Caco-2 (cell line): ENCODE data around the gene ZFP91. TPM values are rescaled to one million over a fixed set of nuclear protein-coding genes. Genes with fewer than 3 reads are reported as not detected.

Experiments used
- BruUV-seq: library from RNA; stranded (reverse); fragments of 400-500 nt; replicated peaks from 2 replicates; lab custom pipeline; 2021; lab: Mats Ljungman, UMichigan
- CTCF ChIA-PET: fragments of 300-600 bp; sonication (Branson Sonifier 250); formaldehyde crosslinking; loops from one replicate; lab custom pipeline; 2022; ENCODE audit warnings: antibody characterized with exemption; lab: Charles Lee
- POLR2A ChIA-PET: fragments of 300-600 bp; sonication (Branson Sonifier 250); formaldehyde crosslinking; loops from one replicate; lab custom pipeline; 2022; ENCODE audit warnings: antibody characterized with exemption; lab: Charles Lee
- DNase-seq, 2 experiments: peaks; one replicate each; pipeline versions ENCODE4 v3.0.0 to v3.0.0-alpha.2; 2020 to 2022
- H3K27me3 ChIP-seq: replicated peaks from 2 replicates; pipeline ENCODE4 v1.6.0; 2011; ENCODE audit warnings: low read length; ENCODE audit not compliant: control insufficient read depth, insufficient read depth
- H3K36me3 ChIP-seq: 2 replicates; pipeline ENCODE4 v1.5.1; 2011; ENCODE audit warnings: low read length; ENCODE audit not compliant: control insufficient read depth, insufficient read depth
- H3K4me1 ChIP-seq: fragments of 250-450 bp; sonication (Bioruptor Pico); 2 replicates; pipeline ENCODE4 v1.5.1; 2020; ENCODE audit warnings: mild to moderate bottlenecking
- H3K4me3 ChIP-seq: 2 replicates; pipeline ENCODE4 v1.5.1; 2011; ENCODE audit warnings: low read depth, mild to moderate bottlenecking, control low read depth, low read length
- H3K9me3 ChIP-seq: fragments of 250-450 bp; sonication (Bioruptor Pico); 2 replicates; pipeline ENCODE4 v1.5.1; 2020; ENCODE audit warnings: mild to moderate bottlenecking, moderate library complexity
- H3K27ac Mint-ChIP-seq: one replicate; pipeline ENCODE4 v1.8.0; 2022; ENCODE audit warnings: mixed read lengths; ENCODE audit not compliant: unreplicated experiment
- H3K27me3 Mint-ChIP-seq: one replicate; pipeline ENCODE4 v1.8.0; 2022; ENCODE audit warnings: mixed read lengths; ENCODE audit not compliant: insufficient read depth, unreplicated experiment
- H3K36me3 Mint-ChIP-seq: one replicate; pipeline ENCODE4 v1.8.0; 2022; ENCODE audit warnings: mild to moderate bottlenecking, mixed read lengths; ENCODE audit not compliant: insufficient read depth, unreplicated experiment
- H3K4me1 Mint-ChIP-seq: one replicate; pipeline ENCODE4 v1.8.0; 2022; ENCODE audit warnings: low read depth, mixed read lengths; ENCODE audit not compliant: unreplicated experiment
- H3K4me3 Mint-ChIP-seq: one replicate; pipeline ENCODE4 v1.8.0; 2022; ENCODE audit warnings: mild to moderate bottlenecking, moderate library complexity, mixed read lengths; ENCODE audit not compliant: unreplicated experiment
- H3K9me3 Mint-ChIP-seq: one replicate; pipeline ENCODE4 v1.8.0; 2022; ENCODE audit warnings: mixed read lengths; ENCODE audit not compliant: unreplicated experiment
- intact Hi-C: fragments of 100-400 bp; cut with micrococcal nuclease; formaldehyde crosslinking; loops from one replicate; pipeline ENCODE4 v1.10.0; 2022; ENCODE audit not compliant: unreplicated experiment
- total RNA-seq: library from RNA; stranded (reverse); gene quantifications from 2 replicates; pipeline ENCODE4 v1.2.3, GENCODE V29; 2022
- TF ChIP-seq, protein P1 (sequence below), 2 experiments: fragments of 200-600 bp in 1 of 2; IDR thresholded peaks; 1 replicate in 1 of 2; 2 replicates in 1 of 2; pipeline versions ENCODE4 v1.5.1 to v1.8.0; 2011 to 2022; ENCODE audit warnings: antibody characterized with exemption in 1 of 2, control low read depth in 1 of 2, inconsistent platforms in 1 of 2, low read depth in 1 of 2, low read length in 1 of 2, mild to moderate bottlenecking in 1 of 2, moderate library complexity in 1 of 2; ENCODE audit not compliant: insufficient read depth in 1 of 2, severe bottlenecking in 1 of 2, unreplicated experiment in 1 of 2

The ZFP91 gene
- total RNA-seq, 1 experiment from 2014 or later, result 40.6 TPM

GRCh38 chr11:58606930-58607714 is 28.3 kb downstream of the ZFP91 start:
- intact Hi-C loops, result no loop called here
- Mint-ChIP-seq H3K27ac (no peak overlapping the region), H3K4me1 (peaks cover 45% of the 10 kb centered on the region), H3K36me3 (peaks cover 23% of the 10 kb centered on the region), H3K27me3 (no peaks in the 10 kb centered on the region), H3K4me3 (no peak overlapping the region), H3K9me3 (no peaks in the 10 kb centered on the region)
- POLR2A ChIA-PET, result no interaction called here
- Histone ChIP-seq H3K4me1 (peaks cover 34% of the 10 kb centered on the region), H3K27me3 (no peaks in the 10 kb centered on the region), H3K36me3 (no peaks in the 10 kb centered on the region; the same call in 1 of the 2 replicates), H3K9me3 (no peaks in the 10 kb centered on the region), H3K4me3 (no peak overlapping the region)
- BruUV-seq, result no TSS peak
- CTCF ChIA-PET, result interaction anchor here (1.0 kb wide), 1 partner anchor 9 kb away, joined by 3 read pairs; no protein-coding TSS in a partner anchor
- TF ChIP-seq, protein P1, sequence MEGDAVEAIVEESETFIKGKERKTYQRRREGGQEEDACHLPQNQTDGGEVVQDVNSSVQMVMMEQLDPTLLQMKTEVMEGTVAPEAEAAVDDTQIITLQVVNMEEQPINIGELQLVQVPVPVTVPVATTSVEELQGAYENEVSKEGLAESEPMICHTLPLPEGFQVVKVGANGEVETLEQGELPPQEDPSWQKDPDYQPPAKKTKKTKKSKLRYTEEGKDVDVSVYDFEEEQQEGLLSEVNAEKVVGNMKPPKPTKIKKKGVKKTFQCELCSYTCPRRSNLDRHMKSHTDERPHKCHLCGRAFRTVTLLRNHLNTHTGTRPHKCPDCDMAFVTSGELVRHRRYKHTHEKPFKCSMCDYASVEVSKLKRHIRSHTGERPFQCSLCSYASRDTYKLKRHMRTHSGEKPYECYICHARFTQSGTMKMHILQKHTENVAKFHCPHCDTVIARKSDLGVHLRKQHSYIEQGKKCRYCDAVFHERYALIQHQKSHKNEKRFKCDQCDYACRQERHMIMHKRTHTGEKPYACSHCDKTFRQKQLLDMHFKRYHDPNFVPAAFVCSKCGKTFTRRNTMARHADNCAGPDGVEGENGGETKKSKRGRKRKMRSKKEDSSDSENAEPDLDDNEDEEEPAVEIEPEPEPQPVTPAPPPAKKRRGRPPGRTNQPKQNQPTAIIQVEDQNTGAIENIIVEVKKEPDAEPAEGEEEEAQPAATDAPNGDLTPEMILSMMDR (IDR thresholded peaks at IDR 0.05; ENCODE audit: insufficient read depth in 1 of 2, low read depth in 1 of 2, low read length in 1 of 2, severe bottlenecking in 1 of 2, unreplicated experiment in 1 of 2), result no peak
- no peak for DNase-seq

GRCh38 chr11:58608331-58608730 is 29.5 kb downstream of the ZFP91 start:
- no peaks in the 10 kb centered on the region for H3K27me3 Mint-ChIP-seq
- H3K4me1 Mint-ChIP-seq, result peaks cover 38% of the 10 kb centered on the region
- H3K27me3 ChIP-seq, result no peaks in the 10 kb centered on the region
- peaks cover 34% of the 10 kb centered on the region for H3K4me1 ChIP-seq
- H3K36me3 ChIP-seq, result no peaks in the 10 kb centered on the region; the same call in 1 of the 2 replicates
- TF ChIP-seq, protein P1 (IDR thresholded peaks at IDR 0.05; ENCODE audit: insufficient read depth in 1 of 2, low read depth in 1 of 2, low read length in 1 of 2, severe bottlenecking in 1 of 2, unreplicated experiment in 1 of 2), result no peak
- no peaks in the 10 kb centered on the region for H3K9me3 ChIP-seq
- DNase-seq, result no peak
- no peak overlapping the region for H3K4me3 Mint-ChIP-seq
- CTCF ChIA-PET, result no interaction called here
- no peaks in the 10 kb centered on the region for H3K9me3 Mint-ChIP-seq
- intact Hi-C loops, result no loop called here
- POLR2A ChIA-PET, result no interaction called here
- BruUV-seq, result no TSS peak
- H3K36me3 Mint-ChIP-seq, result peaks cover 26% of the 10 kb centered on the region
- H3K4me3 ChIP-seq, result no peak overlapping the region
- H3K27ac Mint-ChIP-seq, result no peak overlapping the region

GRCh38 chr11:58609723-58610122 is 30.9 kb downstream of the ZFP91 start:
- Mint-ChIP-seq H3K4me3 (no peak overlapping the region), H3K9me3 (no peaks in the 10 kb centered on the region), H3K36me3 (peaks cover 40% of the 10 kb centered on the region), H3K27me3 (no peaks in the 10 kb centered on the region), H3K4me1 (peaks cover 25% of the 10 kb centered on the region), H3K27ac (no peak overlapping the region)
- no TSS peak for BruUV-seq
- H3K4me3 ChIP-seq, result no peak overlapping the region
- POLR2A ChIA-PET, result no interaction called here
- CTCF ChIA-PET, result no interaction called here
- peaks cover 27% of the 10 kb centered on the region for H3K4me1 ChIP-seq
- no peaks in the 10 kb centered on the region for H3K27me3 ChIP-seq
- TF ChIP-seq, protein P1 (IDR thresholded peaks at IDR 0.05; ENCODE audit: insufficient read depth in 1 of 2, low read depth in 1 of 2, low read length in 1 of 2, severe bottlenecking in 1 of 2, unreplicated experiment in 1 of 2), result no peak
- intact Hi-C loops, result no loop called here
- DNase-seq, result no peak
- H3K36me3 ChIP-seq, result peaks cover 1% of the 10 kb centered on the region; the same call in 1 of the 2 replicates
- no peaks in the 10 kb centered on the region for H3K9me3 ChIP-seq
